Measurements from ENCODE around the gene DAAM1. TPM values are rescaled to one million over a fixed set of nuclear protein-coding genes. Genes with fewer than 3 reads are reported as not detected.
A peak's percentile ranks its signal among the peaks of the same experiment; 100 is the strongest.

Gene DAAM1
- total RNA-seq, 2 experiments from 2014 or later, result 18.2 to 20.0 TPM

DNA sequence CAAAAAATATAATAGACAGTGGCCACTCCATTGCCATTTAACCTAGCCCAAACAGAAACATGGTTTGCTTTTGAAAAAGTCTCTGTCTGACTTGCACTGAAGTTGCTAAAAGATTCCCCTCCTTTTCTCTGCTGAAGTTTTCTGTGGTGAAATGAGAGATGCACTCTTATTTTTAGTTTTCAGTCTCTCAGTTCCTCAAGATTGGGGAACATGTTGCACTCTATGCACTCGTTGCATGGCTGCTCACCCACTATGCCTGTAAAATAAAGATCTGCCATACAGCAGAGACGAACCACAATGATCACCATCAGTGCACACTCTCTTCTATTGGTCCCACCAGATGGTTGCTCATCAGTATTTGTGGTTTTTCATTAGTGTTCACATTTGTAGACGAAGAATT, 13.1 kb upstream of the DAAM1 start:
- Mint-ChIP-seq H3K36me3 (ENCODE audit: low read depth) (no peaks in the 10 kb centered on the region), H3K4me1 (no peaks in the 10 kb centered on the region), H3K4me3 (no peak overlapping the region), H3K9me3 (no peaks in the 10 kb centered on the region), H3K27ac (no peak overlapping the region), H3K27me3 (peaks cover 14% of the 10 kb centered on the region)
- ChIA-PET CTCF (no interaction called here), POLR2A (no interaction called here)
- DNase-seq, result no peak

DNA sequence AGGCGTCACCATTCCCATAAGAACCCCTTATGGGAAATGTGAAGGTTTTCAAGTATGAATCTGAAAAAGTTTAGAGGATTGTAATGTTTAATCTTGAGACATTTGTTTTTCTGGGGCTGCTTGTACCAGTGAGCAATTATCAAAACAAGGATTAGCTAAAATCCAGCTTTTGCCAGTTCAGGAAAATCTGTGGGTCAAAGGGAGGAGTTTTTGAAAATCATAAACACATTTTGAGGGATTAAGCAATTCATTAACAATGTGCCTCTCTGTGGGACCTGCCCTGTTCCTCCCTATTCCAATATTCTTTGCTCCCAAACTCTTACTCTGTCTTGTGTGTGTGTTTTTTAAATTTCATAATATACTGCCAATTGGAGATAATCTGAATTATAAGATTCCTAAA, 11.7 kb upstream of the DAAM1 start:
- ChIA-PET CTCF (interaction anchor here (0.8 kb wide), 1 partner anchor 15 kb away, joined by 3 read pairs; no protein-coding TSS in a partner anchor), POLR2A (no interaction called here)
- Mint-ChIP-seq H3K36me3 (ENCODE audit: low read depth) (no peaks in the 10 kb centered on the region), H3K27ac (no peak overlapping the region), H3K27me3 (peaks cover 17% of the 10 kb centered on the region), H3K4me1 (no peaks in the 10 kb centered on the region), H3K9me3 (no peaks in the 10 kb centered on the region), H3K4me3 (no peak overlapping the region)
- DNase-seq, result no peak

DNA sequence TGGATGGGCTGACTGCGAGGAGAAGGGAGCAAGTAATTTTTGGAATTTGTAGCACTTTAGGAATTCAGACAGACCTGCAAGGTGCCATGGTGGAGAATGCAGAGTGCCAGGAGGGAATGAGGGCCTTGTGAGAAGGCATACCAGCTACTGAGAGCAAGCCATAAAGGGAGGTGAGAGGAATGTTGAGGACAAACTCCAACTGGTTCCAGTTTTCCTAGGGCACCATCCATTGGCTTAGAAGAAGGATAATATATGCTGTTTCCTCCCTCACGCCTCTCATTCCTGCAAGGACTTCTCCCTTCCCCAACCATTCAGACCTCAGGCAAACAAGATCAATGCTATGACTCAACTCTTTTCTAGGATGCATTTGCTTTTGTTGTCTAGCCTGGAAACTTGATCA, 11.2 kb upstream of the DAAM1 start:
- Mint-ChIP-seq H3K27me3 (peaks cover 17% of the 10 kb centered on the region), H3K9me3 (no peaks in the 10 kb centered on the region), H3K36me3 (ENCODE audit: low read depth) (no peaks in the 10 kb centered on the region), H3K27ac (no peak overlapping the region), H3K4me1 (no peaks in the 10 kb centered on the region), H3K4me3 (no peak overlapping the region)
- no peak for DNase-seq
- ChIA-PET CTCF (no interaction called here), POLR2A (no interaction called here)

DNA sequence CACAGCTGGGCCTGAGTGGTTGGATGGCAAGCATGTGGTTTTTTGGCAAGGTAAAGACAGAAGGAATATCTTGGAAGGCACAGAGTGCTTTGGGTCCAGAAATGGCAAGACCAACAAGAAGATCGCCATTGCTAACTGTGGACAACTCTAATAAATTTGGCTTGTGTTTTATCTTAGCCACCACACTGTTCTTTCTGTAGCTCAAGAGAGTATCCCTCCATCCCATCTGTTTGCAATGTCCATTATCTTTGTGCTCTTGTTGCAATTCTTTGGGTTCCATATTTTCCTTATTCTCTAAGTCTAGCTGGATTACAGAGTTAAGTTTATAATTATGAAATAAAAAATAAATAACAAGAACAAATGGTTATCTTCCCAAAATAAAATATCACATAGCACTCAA, 6.7 kb upstream of the DAAM1 start:
- H3K4me3 Mint-ChIP-seq, result no peak overlapping the region
- H3K9me3 Mint-ChIP-seq, result no peaks in the 10 kb centered on the region
- ChIA-PET POLR2A (no interaction called here), CTCF (no interaction called here)
- peaks cover 39% of the 10 kb centered on the region for H3K27me3 Mint-ChIP-seq
- H3K27ac Mint-ChIP-seq, result no peak overlapping the region
- no peak for DNase-seq
- no peaks in the 10 kb centered on the region for H3K36me3 Mint-ChIP-seq (ENCODE audit: low read depth)
- peaks cover 2% of the 10 kb centered on the region for H3K4me1 Mint-ChIP-seq

- ChIA-PET CTCF (no interaction called here), POLR2A (no interaction called here)
- H3K27ac Mint-ChIP-seq, result no peak overlapping the region
- no peak for DNase-seq
- H3K27me3 Mint-ChIP-seq, result peaks cover 43% of the 10 kb centered on the region
- no peak overlapping the region for H3K4me3 Mint-ChIP-seq
- H3K4me1 Mint-ChIP-seq, result peaks cover 9% of the 10 kb centered on the region
- H3K9me3 Mint-ChIP-seq, result no peaks in the 10 kb centered on the region
- H3K36me3 Mint-ChIP-seq (ENCODE audit: low read depth), result no peaks in the 10 kb centered on the region
These were observed 5.8 kb upstream of the DAAM1 start for GRCh38 chr14:59182641-59183040.

- DNase-seq, result no peak
- peaks cover 43% of the 10 kb centered on the region for H3K27me3 Mint-ChIP-seq
- H3K27ac Mint-ChIP-seq, result no peak overlapping the region
- POLR2A ChIA-PET, result no interaction called here
- H3K4me1 Mint-ChIP-seq, result peaks cover 9% of the 10 kb centered on the region
- H3K36me3 Mint-ChIP-seq (ENCODE audit: low read depth), result no peaks in the 10 kb centered on the region
- CTCF ChIA-PET, result no interaction called here
- no peak overlapping the region for H3K4me3 Mint-ChIP-seq
- no peaks in the 10 kb centered on the region for H3K9me3 Mint-ChIP-seq
These were observed 5.3 kb upstream of the DAAM1 start for GRCh38 chr14:59183150-59183549.

DNA sequence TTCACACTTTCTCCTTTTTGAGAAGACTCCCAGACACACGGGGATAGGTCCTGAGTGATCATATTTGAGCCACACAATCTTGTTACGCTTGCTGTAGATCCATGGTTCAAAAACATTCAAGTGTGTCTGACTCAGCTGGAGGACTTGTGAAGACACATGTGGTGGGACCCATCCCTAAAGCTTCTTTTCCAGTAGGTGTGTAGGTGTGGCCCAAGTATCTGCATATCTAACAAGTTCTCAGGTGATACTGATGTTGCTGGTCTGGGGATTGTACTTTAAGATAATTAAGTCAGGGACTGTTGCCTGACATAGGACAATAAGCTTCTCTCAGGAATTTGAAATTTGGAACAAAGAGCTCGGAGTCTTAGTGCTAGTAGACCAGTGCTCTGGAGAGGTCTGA, 4.1 kb upstream of the DAAM1 start:
- Mint-ChIP-seq H3K9me3 (no peaks in the 10 kb centered on the region), H3K36me3 (ENCODE audit: low read depth) (no peaks in the 10 kb centered on the region), H3K4me1 (peaks cover 10% of the 10 kb centered on the region), H3K4me3 (no peak overlapping the region), H3K27me3 (peaks cover 38% of the 10 kb centered on the region), H3K27ac (no peak overlapping the region)
- POLR2A ChIA-PET, result no interaction called here
- DNase-seq, result no peak
- CTCF ChIA-PET, result interaction anchor here (1.1 kb wide), 1 partner anchor 9 kb away, joined by 3 read pairs; no protein-coding TSS in a partner anchor

- no peaks in the 10 kb centered on the region for H3K9me3 Mint-ChIP-seq
- ChIA-PET POLR2A (no interaction called here), CTCF (no interaction called here)
- H3K4me3 Mint-ChIP-seq, result no peak overlapping the region
- no peak for DNase-seq
- no peaks in the 10 kb centered on the region for H3K36me3 Mint-ChIP-seq (ENCODE audit: low read depth)
- H3K27me3 Mint-ChIP-seq, result peaks cover 26% of the 10 kb centered on the region
- peaks cover 23% of the 10 kb centered on the region for H3K4me1 Mint-ChIP-seq
- H3K27ac Mint-ChIP-seq, result no peak overlapping the region
These were observed 2.8 kb upstream of the DAAM1 start for GRCh38 chr14:59185676-59186075.

DNA sequence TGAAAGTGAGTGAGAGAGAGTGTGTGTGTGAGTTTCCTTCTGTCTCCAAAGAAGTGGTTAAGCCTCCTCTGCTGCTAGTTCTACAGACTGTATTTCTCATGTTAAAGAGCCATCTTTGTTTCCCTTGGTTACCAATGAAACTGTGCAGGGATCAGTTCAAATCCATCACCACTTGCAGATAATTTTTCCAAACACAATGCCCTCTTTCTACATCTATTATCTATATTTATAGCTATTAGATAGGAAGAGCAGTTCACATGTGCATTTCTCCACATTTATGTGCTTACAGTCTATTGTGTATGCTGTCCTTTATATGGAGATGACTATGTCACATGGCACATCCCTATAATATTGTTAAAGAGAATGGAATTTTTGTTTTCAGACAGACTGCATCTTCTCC, 2.2 kb upstream of the DAAM1 start:
- Mint-ChIP-seq H3K4me3 (no peak overlapping the region), H3K4me1 (peaks cover 23% of the 10 kb centered on the region), H3K27me3 (peaks cover 26% of the 10 kb centered on the region), H3K27ac (no peak overlapping the region), H3K9me3 (no peaks in the 10 kb centered on the region), H3K36me3 (ENCODE audit: low read depth) (no peaks in the 10 kb centered on the region)
- no peak for DNase-seq
- ChIA-PET POLR2A (no interaction called here), CTCF (interaction anchor here (1.1 kb wide), 1 partner anchor 81 kb away, joined by 3 read pairs; no protein-coding TSS in a partner anchor)

- Mint-ChIP-seq H3K27ac (no peak overlapping the region), H3K27me3 (peaks cover 26% of the 10 kb centered on the region), H3K4me3 (peak overlapping the region; percentile 84), H3K9me3 (no peaks in the 10 kb centered on the region), H3K4me1 (peaks cover 28% of the 10 kb centered on the region), H3K36me3 (ENCODE audit: low read depth) (no peaks in the 10 kb centered on the region)
- DNase-seq, result no peak
- CTCF ChIA-PET, result interaction anchor here (1.1 kb wide), 1 partner anchor 80 kb away, joined by 3 read pairs; no protein-coding TSS in a partner anchor
- POLR2A ChIA-PET, result no interaction called here
These were observed 1.3 kb upstream of the DAAM1 start for GRCh38 chr14:59187118-59187517.

- ChIA-PET CTCF (interaction anchor here (1.1 kb wide), 1 partner anchor 14 kb away, joined by 5 read pairs; no protein-coding TSS in a partner anchor), POLR2A (no interaction called here)
- Mint-ChIP-seq H3K27me3 (peaks cover 20% of the 10 kb centered on the region), H3K4me3 (peak overlapping the region; percentile 84), H3K9me3 (no peaks in the 10 kb centered on the region), H3K27ac (peak overlapping the region; percentile 79), H3K4me1 (peaks cover 28% of the 10 kb centered on the region), H3K36me3 (ENCODE audit: low read depth) (no peaks in the 10 kb centered on the region)
- peak; percentile 44 for DNase-seq
These were observed 536 bp upstream of the DAAM1 start for GRCh38 chr14:59187802-59188460.

DNA sequence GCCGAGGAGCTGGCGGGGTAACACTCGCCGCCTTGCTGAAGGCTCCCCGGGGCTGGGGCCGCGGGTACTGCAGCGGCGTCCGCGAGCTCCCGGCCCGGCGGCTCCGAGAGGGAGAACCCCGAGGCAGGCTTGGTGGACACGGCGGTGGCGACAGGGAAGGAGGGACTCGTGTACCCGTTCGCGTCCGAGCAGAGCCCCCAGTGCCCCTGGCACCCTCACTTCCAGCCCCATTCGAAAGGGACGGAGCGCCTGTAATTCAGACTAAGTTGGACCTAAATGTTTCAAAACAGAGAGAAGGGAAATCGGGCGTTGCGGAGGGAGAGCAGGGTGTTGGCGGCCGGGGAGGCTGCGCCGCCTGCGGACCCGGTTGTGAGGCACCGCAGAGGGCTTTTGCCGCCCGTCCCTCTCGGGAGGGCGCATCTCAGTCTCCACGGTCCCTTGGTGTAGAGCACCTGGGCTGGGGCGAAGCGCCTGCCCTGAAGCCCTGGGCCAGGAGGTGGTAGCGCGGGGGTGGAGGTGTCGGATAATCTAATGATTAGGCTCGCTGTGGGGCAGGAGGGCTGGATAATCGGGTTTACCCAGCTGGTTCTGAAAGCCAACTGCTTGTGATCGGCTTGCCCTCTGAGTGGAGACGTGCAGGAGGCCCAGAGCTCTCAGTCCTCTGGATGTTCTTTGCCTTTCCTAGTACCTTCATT, 771 bp downstream of the DAAM1 start:
- H3K27ac Mint-ChIP-seq, result peak overlapping the region; percentile 79
- POLR2A ChIA-PET, result no interaction called here
- CTCF ChIA-PET, result interaction anchor here (0.8 to 1.1 kb wide), 2 partner anchors 12 to 16 kb away, joined by 3 to 5 read pairs; no protein-coding TSS in a partner anchor
- H3K36me3 Mint-ChIP-seq (ENCODE audit: low read depth), result no peaks in the 10 kb centered on the region
- peak overlapping the region; percentile 84 for H3K4me3 Mint-ChIP-seq
- H3K9me3 Mint-ChIP-seq, result no peaks in the 10 kb centered on the region
- H3K27me3 Mint-ChIP-seq, result peaks cover 16% of the 10 kb centered on the region
- peaks cover 28% of the 10 kb centered on the region for H3K4me1 Mint-ChIP-seq
- DNase-seq, result peak; percentile 42

DNA sequence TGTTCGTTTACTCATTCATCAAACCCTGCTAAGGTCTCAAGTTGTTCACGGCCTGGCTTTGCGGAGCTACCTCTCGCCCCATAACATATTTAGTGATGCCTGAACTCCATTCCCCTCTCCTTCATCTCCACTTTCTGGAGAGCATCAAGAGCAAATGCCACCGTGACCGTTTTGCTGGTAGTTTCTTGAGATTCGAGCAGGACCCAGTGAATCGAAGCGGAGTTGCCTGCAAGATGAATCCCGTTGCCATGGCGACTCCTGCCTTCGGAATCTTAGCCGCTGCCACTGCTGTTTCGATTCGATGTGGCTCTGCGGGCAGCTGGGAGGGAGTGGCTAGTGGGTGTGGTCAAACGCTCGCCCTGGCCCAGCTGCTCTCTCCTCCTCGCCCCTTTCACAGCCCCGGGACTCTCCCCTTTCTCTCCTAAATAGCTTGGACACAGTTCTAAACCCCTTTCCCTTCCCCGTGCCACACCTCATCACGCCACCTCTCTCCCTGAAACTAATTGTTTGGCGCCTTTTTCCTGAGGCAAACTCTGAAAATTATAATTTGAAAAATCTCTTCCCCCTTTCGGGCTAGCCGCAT, 1.4 kb downstream of the DAAM1 start:
- H3K4me1 Mint-ChIP-seq, result peaks cover 28% of the 10 kb centered on the region
- peak overlapping the region; percentile 84 for H3K4me3 Mint-ChIP-seq
- CTCF ChIA-PET, result no interaction called here
- H3K27ac Mint-ChIP-seq, result peak overlapping the region; percentile 79
- DNase-seq, result peak; percentile 86
- H3K9me3 Mint-ChIP-seq, result no peaks in the 10 kb centered on the region
- H3K36me3 Mint-ChIP-seq (ENCODE audit: low read depth), result no peaks in the 10 kb centered on the region
- POLR2A ChIA-PET, result interaction anchor here (0.7 kb wide), 1 partner anchor 1922 kb away, joined by 3 read pairs; no protein-coding TSS in a partner anchor
- peaks cover 14% of the 10 kb centered on the region for H3K27me3 Mint-ChIP-seq

Measured in activated CD4-positive, alpha-beta T cell treated with anti-CD3 and anti-CD28 coated beads, Interleukin-2, amount 10 ng/mL, durations not matched to agents 7 days and 5 days (primary cell).